OCI-LY3 (cell line): ENCODE data around the gene KRTAP6-3.

Experiments
- H2AFZ ChIP-seq: fragments of 200-600, 300-600 bp; shearing (Covaris generic); 2 replicates; pipeline ENCODE4 v1.6.0; 2014; ENCODE audit warnings: antibody characterized with exemption, low read depth, low read length
- H3K27ac ChIP-seq: fragments of 200-600, 300-600 bp; sonication (generic); 2 replicates; pipeline ENCODE4 v1.5.1; 2014; ENCODE audit warnings: mild to moderate bottlenecking, low read length, moderate library complexity, mixed read lengths
- H3K27me3 ChIP-seq: fragments of 200-600, 300-600 bp; sonication (generic); 2 replicates; pipeline ENCODE4 v1.6.1; 2014; ENCODE audit warnings: low read depth, low read length, mixed read lengths
- H3K36me3 ChIP-seq: fragments of 200-600, 300-600 bp; sonication (generic); replicated peaks from 2 replicates; pipeline ENCODE3; 2014; ENCODE audit warnings: low read depth, low read length, mixed read lengths
- H3K4me1 ChIP-seq: fragments of 300-600, 200-600 bp; sonication (generic); 2 replicates; pipeline ENCODE4 v1.6.1; 2014; ENCODE audit warnings: low read length, mixed read lengths
- H3K4me2 ChIP-seq: fragments of 200-600, 300-600 bp; sonication (generic); 2 replicates; pipeline ENCODE4 v1.6.1; 2014; ENCODE audit warnings: low read length, mixed read lengths
- H3K4me3 ChIP-seq: fragments of 300-600, 200-600 bp; sonication (generic); 2 replicates; pipeline ENCODE4 v1.5.1; 2014; ENCODE audit warnings: antibody characterized with exemption, mild to moderate bottlenecking, low read length, moderate library complexity
- H3K79me2 ChIP-seq: fragments of 300-600, 200-600 bp; shearing (Covaris generic); 2 replicates; pipeline ENCODE4 v1.6.1; 2014; ENCODE audit warnings: mild to moderate bottlenecking, low read length, mixed read lengths
- H3K9ac ChIP-seq: fragments of 300-600, 200-600 bp; shearing (Covaris generic); 2 replicates; pipeline ENCODE4 v1.6.0; 2014; ENCODE audit warnings: mild to moderate bottlenecking, low read length, moderate library complexity
- H3K9me3 ChIP-seq: fragments of 200-600, 300-600 bp; shearing (Covaris generic); 2 replicates; pipeline ENCODE4 v1.6.1; 2014; ENCODE audit warnings: low read length, mixed read lengths; ENCODE audit not compliant: insufficient read depth
- H4K20me1 ChIP-seq: fragments of 200-600, 300-600 bp; sonication (generic); 2 replicates; pipeline ENCODE4 v1.6.1; 2016; ENCODE audit warnings: low read length, mixed read lengths; ENCODE audit not compliant: insufficient read depth
- CTCF ChIP-seq: fragments of 200-600, 300-600 bp; sonication (generic); IDR thresholded peaks from 2 replicates; pipeline ENCODE4 v1.5.1; 2014; ENCODE audit warnings: antibody characterized with exemption, low read length, low read depth
- EZH2phosphoT487 ChIP-seq: fragments of 200-600 bp; shearing (Covaris generic); IDR thresholded peaks from 2 replicates; pipeline ENCODE4 v1.6.1; 2018; ENCODE audit warnings: antibody characterized with exemption, mixed run types, low read depth

KRTAP6-3 gene

GRCh38 chr21:30628109-30628508, 35.9 kb downstream of the KRTAP6-3 start:
- no peak overlapping the region for H3K4me2 ChIP-seq

DNA sequence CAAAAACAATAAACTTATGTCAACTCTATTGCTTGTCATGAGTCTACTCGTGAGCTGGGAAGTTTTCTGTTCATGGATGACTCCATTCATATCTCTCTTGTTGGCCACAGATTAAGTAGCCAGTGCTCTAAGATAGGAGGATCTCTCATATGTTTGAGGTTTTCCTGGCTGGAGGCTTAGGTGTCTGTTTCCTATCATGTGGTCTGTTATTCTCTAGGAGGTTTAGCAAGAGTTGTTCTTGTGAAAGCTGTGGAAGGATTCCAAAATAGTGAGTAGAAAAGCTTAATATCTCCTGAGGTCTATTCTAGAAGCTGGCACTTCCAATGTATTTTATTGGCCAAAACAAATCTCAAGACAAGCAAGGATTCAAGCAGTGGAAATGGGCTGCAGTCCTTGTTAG, 37.0 kb downstream of the KRTAP6-3 start:
- Histone ChIP-seq H3K9ac (no peak overlapping the region), H2AFZ (no peak overlapping the region; the same call in 1 of the 2 replicates), H3K27ac (no peak overlapping the region), H3K4me2 (no peak overlapping the region), H3K36me3 (no peaks in the 10 kb centered on the region), H3K9me3 (no peaks in the 10 kb centered on the region), H4K20me1 (no peaks in the 10 kb centered on the region), H3K4me3 (no peak overlapping the region), H3K27me3 (no peaks in the 10 kb centered on the region), H3K4me1 (no peaks in the 10 kb centered on the region), H3K79me2 (no peaks in the 10 kb centered on the region)
- TF ChIP-seq EZH2phosphoT487 (no peak), CTCF (no peak)

More at GRCh38 chr21:30628109-30628508, 35.9 kb downstream of the KRTAP6-3 start:
- Histone ChIP-seq H3K27ac (no peak overlapping the region), H4K20me1 (no peaks in the 10 kb centered on the region), H3K9me3 (no peaks in the 10 kb centered on the region), H3K4me3 (no peak overlapping the region), H3K9ac (no peak overlapping the region), H3K79me2 (no peaks in the 10 kb centered on the region), H3K4me1 (no peaks in the 10 kb centered on the region), H3K27me3 (no peaks in the 10 kb centered on the region), H2AFZ (no peak overlapping the region), H3K36me3 (no peaks in the 10 kb centered on the region)
- TF ChIP-seq CTCF (no peak), EZH2phosphoT487 (no peak)

DNA sequence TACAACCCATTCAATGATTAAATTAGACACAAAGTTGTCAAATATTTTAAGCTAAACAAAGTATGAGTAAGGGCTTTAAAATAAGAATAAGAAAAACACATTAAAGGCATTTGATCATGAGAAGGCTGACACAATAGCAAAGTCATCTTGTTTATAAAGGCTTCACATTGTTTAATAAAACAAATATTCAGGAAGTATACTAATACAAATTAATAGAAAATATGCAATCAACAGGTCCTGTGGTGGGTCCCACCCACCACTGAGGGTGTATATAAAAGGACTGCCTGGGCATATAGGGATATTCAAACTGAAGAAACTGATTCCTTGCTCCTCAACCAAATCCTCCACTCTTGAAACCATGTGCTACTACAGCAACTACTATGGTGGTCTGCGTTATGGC, 42.7 kb downstream of the KRTAP6-3 start, which contains the start of gene KRTAP20-2:
Gene KRTAP20-2 (plus strand): TSS at position 301 of the 400 bp plus-strand sequence. CDS start 58 bp downstream, at position 359.
- H3K9me3 ChIP-seq: no peaks in the 10 kb centered on the region
- no peak within 1 kb of the TSS for H3K4me3 ChIP-seq
- H3K27me3 ChIP-seq: no peaks in the 10 kb centered on the region
- H3K79me2 ChIP-seq: no peaks in the 10 kb centered on the region
- TF ChIP-seq CTCF (no peak), EZH2phosphoT487 (no peak)
- no peak within 1 kb of the TSS for H3K4me2 ChIP-seq
- H4K20me1 ChIP-seq: no peaks in the 10 kb centered on the region
- H3K36me3 ChIP-seq: no peaks in the 10 kb centered on the region
- no peak within 1 kb of the TSS for H2AFZ ChIP-seq
- no peak within 1 kb of the TSS for H3K27ac ChIP-seq
- no peak within 1 kb of the TSS for H3K9ac ChIP-seq
- H3K4me1 ChIP-seq: no peaks in the 10 kb centered on the region

- Histone ChIP-seq H3K9me3 (no peaks in the 10 kb centered on the region), H3K27me3 (no peaks in the 10 kb centered on the region), H3K9ac (no peak overlapping the region), H3K27ac (no peak overlapping the region), H2AFZ (no peak overlapping the region), H3K79me2 (no peaks in the 10 kb centered on the region), H3K36me3 (no peaks in the 10 kb centered on the region), H3K4me1 (no peaks in the 10 kb centered on the region), H3K4me2 (no peak overlapping the region), H4K20me1 (no peaks in the 10 kb centered on the region), H3K4me3 (no peak overlapping the region)
- no peak for TF ChIP-seq CTCF
- TF ChIP-seq EZH2phosphoT487: no peak
Observed at GRCh38 chr21:30638686-30639085, 46.4 kb downstream of the KRTAP6-3 start.
